ENCODE results near the gene TPM3.
"Not testable (repeated sequence)": the region's sequence is repeated elsewhere in the genome, so short reads cannot be mapped to it uniquely, and the experiment has no call there.

Gene TPM3

GRCh38 chr1:154205778-154206177 lies 13.9 kb upstream of the TPM3 start:
- FAIRE-seq: not testable (repeated sequence)

DNA sequence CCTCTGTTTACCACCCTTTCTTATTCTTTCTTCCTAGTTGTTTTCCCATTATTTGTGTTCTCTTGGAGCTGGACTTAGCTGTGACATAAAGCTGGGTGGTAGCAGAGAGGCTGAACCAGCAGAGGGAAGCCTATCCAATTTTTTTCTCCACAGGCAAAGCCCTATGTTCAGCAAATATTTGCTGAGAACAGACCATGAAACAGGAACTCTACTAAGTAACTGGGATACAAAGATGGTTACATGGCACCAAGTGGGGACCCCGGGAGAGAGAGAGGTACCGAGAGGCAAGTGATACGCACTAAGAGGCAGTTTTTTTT lies 7.6 kb upstream of the TPM3 start:
- peak; percentile 66 for FAIRE-seq

DNA sequence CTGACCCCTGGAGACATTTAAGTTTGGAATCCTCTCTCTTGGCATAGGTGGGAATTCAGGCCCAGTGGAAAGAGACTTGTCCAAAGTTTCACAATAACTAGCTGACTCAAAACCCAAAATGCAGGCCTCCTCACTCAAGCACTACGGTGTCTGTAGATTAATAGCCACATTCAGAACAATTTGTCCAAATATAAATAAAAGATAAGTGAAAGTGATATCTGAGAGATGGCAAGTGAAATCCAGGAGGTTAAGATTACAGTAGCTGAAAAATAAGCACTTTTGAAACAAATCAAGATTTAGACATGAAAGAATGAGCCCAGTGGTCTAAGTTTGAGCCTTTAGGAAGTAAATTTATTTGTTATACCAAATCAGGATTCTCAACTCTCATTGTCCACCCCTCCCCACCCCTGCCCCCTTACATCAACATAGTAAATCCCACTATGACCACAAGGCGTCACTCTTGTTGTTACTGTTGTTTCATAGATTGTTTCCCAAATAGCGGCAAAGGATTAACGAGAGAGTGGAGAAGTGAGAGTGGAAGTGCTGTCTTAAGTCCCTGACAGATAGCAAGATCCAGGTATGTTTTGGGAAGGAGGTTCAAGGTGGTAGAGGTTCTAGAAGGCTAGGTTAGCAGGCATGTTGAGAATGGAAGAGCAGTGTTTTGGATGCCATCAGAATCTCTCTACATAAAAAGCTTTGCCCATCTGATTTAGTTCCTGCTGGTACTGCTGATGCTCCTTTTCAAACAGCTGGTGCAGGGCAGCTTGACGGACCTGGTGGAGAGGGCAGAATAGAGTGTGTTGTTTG lies 7.1 kb upstream of the TPM3 start:
- peak; percentile 46 for FAIRE-seq

DNA sequence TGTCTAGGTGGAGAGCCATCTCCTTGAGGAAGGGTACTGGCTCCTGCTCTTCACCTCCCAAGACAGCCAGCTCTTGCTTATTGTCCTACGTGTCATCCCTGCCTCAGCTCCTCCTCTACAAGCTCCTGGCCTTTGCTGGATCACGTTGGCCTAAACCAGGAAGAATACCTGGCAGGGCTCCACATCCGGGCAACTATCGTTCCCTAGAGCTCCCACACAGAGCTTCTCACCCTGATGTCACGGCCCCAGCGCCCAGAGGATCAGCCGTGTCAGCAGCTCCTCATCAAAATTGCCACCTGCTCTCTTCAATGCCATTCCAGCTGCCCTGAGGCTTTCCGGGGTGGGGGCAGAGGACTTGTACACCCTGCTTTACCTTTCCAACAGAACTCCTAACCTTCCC lies 1.9 kb upstream of the TPM3 start:
- no peak for FAIRE-seq

GRCh38 chr1:154192476-154192875 lies 576 bp upstream of the TPM3 start:
- FAIRE-seq: no peak

GRCh38 chr1:154190550-154190949 lies 1.4 kb downstream of the TPM3 start:
- FAIRE-seq: no peak

- FAIRE-seq: no peak
Observed at GRCh38 chr1:154186852-154187501, 4.9 kb downstream of the TPM3 start.

DNA sequence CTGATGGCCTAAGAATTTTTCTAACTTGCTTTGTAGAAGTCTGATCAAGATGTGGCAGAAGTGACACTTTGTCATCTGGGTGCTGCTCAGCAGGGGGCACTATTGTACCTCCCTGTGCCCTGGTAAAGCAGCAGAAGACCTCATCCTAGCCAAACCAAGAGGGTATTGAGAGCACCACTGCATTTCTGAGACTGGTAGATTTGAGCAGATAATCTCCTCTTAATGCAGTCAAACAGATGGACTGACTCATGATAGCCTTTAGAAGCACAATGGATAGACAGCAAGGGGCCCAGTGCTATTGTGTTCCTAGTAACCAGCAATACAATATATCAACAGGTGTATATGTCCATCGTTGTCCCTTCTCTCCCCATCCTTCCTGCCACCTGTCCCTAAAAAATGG lies 5.7 kb downstream of the TPM3 start:
- FAIRE-seq: peak; percentile 23

- FAIRE-seq: peak; percentile 97
Observed at GRCh38 chr1:154183046-154183915, 8.6 kb downstream of the TPM3 start.

GRCh38 chr1:154182344-154183045 lies 9.4 kb downstream of the TPM3 start:
- FAIRE-seq: no peak

DNA sequence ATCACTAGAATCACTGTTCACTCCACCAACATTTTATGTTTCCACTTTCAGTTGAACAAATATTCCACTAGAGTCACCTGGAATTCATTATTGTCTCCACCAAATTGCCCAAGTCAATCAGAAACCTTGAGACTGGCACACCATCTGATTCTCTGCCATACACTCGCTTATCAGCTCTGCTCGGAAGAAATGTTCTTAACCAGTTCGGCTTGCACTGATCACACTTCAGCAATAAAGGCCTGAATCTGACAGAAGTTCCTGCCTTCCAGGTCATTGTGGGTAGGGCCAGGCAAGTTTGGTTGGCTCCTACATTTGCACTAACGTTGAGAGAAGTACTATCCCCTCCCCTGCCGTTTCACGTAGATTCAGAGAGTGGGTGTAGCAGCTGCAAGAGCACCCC lies 10.0 kb downstream of the TPM3 start:
- no peak for FAIRE-seq

DNA sequence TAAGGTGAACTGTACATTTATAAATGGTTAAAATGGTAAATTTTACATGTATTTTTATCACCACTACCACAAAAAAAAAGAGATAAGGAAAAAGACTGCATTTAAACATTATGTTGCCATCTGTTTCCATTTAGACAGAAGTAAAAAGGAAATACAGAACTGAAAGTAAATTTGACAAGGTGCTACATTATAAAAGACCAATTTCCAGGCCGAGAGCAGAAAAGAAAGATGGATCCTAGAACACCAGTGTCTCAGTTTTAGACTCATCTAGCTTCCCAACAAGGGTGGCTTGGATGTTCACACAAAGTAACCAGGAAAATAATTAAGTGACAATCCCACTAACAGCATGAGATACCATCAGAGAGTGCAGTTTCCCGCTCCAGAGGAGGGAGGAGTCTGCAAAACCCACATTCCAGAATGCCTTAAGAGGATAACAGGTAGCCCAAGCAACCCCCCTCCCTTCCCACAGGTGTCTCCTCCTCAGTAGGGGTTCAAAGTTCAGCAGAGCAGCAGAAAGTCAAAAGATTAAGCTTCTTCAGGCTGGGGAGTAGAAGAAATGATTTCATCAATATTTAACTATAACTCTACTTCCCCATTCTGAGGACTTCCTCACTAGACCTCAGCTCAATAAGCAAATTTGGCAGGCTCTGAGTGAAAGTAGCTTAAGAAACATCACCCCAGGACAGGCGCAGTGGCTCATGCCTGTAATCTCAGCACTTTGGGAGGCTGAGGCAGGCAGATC lies 11.8 kb downstream of the TPM3 start:
- FAIRE-seq: no peak

GRCh38 chr1:154178911-154179811 lies 12.7 kb downstream of the TPM3 start:
- no peak for FAIRE-seq

DNA sequence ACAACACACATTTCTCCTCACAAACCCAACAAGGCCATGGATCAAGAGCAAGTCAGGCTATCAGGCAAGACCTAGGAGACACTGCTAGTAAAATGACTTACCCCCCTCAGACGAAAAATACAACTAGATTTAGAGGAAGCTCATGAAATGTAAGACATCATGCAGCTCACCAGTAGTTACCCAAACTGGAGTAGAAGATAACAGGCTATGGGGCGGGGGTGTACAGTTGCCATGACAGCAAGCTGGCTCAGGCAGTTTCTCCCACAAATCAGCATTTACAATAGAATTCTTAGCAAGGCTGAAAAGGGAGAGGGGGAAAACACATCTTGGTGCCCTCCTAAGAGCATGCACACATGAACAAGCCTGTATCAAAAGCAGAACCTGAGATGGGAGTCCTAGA lies 13.9 kb downstream of the TPM3 start:
- FAIRE-seq: no peak

- no peak for FAIRE-seq
Observed at GRCh38 chr1:154176337-154176736, 15.6 kb downstream of the TPM3 start.

DNA sequence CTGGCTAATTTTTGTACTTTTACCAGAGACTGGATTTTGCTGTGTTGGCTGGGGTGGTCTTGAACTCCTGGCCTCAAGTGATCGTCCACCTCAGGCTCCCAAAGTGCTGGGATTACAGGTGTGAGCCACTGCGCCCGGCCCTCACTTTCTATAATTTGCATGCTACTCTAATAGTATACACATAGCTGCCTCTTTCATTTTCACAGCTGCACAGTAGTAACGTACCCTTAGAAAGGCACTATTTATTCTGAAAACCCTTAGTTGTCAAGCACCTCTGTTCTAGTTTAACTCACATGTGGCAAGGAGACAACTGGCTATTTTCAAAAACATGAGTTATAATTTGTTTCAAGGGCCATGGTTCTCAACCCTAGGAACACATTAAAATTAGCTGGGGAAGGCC lies 17.2 kb downstream of the TPM3 start:
- no peak for FAIRE-seq

DNA sequence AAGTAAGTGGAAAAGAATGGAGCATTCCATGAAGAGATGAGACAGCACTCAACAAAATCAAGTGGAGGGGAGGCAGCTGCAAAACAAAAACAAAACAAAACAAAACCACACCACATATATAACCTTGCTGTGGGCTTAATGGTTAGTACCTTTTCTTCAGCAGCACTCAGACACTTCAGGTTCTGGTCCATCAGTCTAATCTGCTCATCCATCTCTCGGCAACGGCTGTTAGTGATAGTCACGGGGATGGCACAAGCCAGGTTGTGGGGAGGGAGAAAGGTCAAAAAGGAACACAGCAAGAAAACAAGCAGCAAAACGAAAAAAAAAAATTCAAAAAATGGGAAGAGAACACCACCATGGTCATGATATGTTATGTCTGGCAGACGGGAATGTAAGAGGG lies 20.0 kb downstream of the TPM3 start:
- FAIRE-seq: no peak

DNA sequence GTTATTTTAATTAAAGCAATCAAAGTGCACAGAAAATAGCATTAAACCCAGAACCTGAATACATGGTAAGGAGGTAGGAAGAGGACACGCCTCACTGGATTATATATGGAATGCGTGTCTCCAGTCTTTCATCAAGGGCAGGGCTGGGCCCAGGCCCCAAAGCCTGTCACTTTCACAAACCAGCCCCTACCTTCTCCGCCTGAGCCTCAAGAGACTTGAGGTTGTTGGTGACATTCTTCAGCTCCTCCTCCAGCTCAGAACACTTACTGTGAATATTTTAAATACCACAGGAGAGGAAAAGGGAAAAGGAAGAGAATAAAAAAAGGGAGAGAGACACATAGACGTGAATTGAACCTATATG lies 20.7 kb downstream of the TPM3 start:
- FAIRE-seq: no peak

DNA sequence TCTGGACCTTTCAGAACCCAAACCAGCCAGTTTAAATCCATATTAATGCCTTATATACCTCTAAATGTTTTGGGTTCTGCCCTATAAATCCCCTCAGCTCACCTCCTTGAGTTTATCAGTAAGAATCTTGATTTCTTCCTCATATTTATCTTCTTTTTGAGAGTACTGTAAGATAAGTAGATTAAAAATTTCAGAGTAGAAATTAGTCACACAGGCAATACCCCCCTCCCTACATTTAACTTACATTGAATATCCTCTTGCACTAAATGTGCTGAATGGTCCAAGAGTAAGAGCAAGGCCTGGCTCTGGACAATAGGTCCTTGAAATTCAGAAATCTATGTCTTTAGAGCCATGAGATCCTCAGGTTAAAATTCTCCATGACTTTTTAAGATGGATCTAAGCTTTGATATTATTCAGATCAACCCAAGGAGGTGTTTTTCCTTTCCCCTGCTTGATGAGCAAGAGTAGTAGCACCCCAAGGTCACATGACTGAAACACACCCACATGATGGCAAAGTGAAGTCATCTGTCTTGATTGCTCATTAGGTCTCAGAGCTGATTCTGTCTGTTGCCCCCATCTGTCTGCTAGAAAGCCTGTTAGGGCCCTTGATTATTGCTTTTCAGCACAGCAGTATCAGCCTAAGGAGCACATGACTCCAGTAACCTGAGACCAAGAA lies 21.2 kb downstream of the TPM3 start:
- FAIRE-seq: no peak

DNA sequence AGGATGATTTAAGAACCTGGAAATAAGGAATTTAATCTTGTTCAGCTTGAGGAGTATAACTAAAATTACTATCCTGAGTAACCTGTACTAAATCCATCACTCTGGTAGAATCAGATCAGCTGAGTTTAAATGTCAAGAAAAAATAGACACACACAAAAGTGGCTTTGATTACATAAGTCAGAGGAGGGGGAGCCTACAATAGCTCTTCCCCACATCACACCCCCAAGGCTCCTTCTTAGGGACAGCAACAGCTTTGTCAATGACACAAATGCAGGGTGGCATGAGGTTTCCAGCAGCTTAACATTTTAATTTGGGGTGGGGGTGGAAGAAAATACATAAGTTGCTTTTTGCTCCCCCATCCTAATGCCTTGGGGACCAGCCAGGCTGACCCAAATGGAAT lies 24.4 kb downstream of the TPM3 start:
- FAIRE-seq: no peak

GRCh38 chr1:154166207-154166606 lies 25.7 kb downstream of the TPM3 start:
- no peak for FAIRE-seq
